ENCODE results near the gene ZNF691.

Gene ZNF691

GRCh38 chr1:42880384-42880783 lies 34.0 kb downstream of the ZNF691 start:
- Histone ChIP-seq H3K9ac (ENCODE audit: low read depth, low read length, poor library complexity, severe bottlenecking) (no peak overlapping the region), H3K9me2 (replicated peaks; ENCODE audit: low read depth, low read length) (no peaks in the 10 kb centered on the region), H4K20me1 (ENCODE audit: insufficient read depth, low read length, poor library complexity, severe bottlenecking) (no peaks in the 10 kb centered on the region), H3K4me2 (ENCODE audit: low read depth, low read length, poor library complexity, severe bottlenecking) (no peak overlapping the region), H2AFZ (ENCODE audit: low read length) (no peak overlapping the region), H3K4me3 (ENCODE audit: low read length, poor library complexity, severe bottlenecking) (no peak overlapping the region), H3K27me3 (ENCODE audit: insufficient read depth, low read length, poor library complexity, severe bottlenecking) (no peaks in the 10 kb centered on the region), H3F3A (ENCODE audit: low read depth) (no peaks in the 10 kb centered on the region), H3K36me3 (ENCODE audit: insufficient read depth, low read length) (no peaks in the 10 kb centered on the region), H3K4me1 (ENCODE audit: insufficient read depth, low read length, poor library complexity, severe bottlenecking) (no peaks in the 10 kb centered on the region), H3K79me2 (ENCODE audit: insufficient read depth, low read length) (no peaks in the 10 kb centered on the region), H3K9me3 (ENCODE audit: insufficient read depth, low read depth, low read length) (peaks cover 6% of the 10 kb centered on the region; the same call in 1 of the 2 replicates)
- no peak for TF ChIP-seq EZH2phosphoT487 (IDR thresholded peaks at IDR 0.05; ENCODE audit: borderline replicate concordance)
- TF ChIP-seq, protein P1, sequence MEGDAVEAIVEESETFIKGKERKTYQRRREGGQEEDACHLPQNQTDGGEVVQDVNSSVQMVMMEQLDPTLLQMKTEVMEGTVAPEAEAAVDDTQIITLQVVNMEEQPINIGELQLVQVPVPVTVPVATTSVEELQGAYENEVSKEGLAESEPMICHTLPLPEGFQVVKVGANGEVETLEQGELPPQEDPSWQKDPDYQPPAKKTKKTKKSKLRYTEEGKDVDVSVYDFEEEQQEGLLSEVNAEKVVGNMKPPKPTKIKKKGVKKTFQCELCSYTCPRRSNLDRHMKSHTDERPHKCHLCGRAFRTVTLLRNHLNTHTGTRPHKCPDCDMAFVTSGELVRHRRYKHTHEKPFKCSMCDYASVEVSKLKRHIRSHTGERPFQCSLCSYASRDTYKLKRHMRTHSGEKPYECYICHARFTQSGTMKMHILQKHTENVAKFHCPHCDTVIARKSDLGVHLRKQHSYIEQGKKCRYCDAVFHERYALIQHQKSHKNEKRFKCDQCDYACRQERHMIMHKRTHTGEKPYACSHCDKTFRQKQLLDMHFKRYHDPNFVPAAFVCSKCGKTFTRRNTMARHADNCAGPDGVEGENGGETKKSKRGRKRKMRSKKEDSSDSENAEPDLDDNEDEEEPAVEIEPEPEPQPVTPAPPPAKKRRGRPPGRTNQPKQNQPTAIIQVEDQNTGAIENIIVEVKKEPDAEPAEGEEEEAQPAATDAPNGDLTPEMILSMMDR (conservative IDR thresholded peaks at IDR 0.05; ENCODE audit: low read length) = no peak

GRCh38 chr1:42886046-42886739 lies 39.8 kb downstream of the ZNF691 start:
- H3K4me2 ChIP-seq (ENCODE audit: low read depth, low read length, poor library complexity, severe bottlenecking) = no peak overlapping the region
- H3K9ac ChIP-seq (ENCODE audit: low read depth, low read length, poor library complexity, severe bottlenecking) = no peak overlapping the region
- H3K4me1 ChIP-seq (ENCODE audit: insufficient read depth, low read length, poor library complexity, severe bottlenecking) = no peaks in the 10 kb centered on the region
- H3F3A ChIP-seq (ENCODE audit: low read depth) = no peaks in the 10 kb centered on the region
- H3K9me2 ChIP-seq (replicated peaks; ENCODE audit: low read depth, low read length) = no peaks in the 10 kb centered on the region
- H3K9me3 ChIP-seq (ENCODE audit: insufficient read depth, low read depth, low read length) = no peaks in the 10 kb centered on the region
- H3K79me2 ChIP-seq (ENCODE audit: insufficient read depth, low read length) = no peaks in the 10 kb centered on the region
- no peaks in the 10 kb centered on the region for H3K36me3 ChIP-seq (ENCODE audit: insufficient read depth, low read length)
- TF ChIP-seq EZH2phosphoT487 (IDR thresholded peaks at IDR 0.05; ENCODE audit: borderline replicate concordance) = no peak
- TF ChIP-seq, protein P1 (conservative IDR thresholded peaks at IDR 0.05; ENCODE audit: low read length) = no peak
- H3K4me3 ChIP-seq (ENCODE audit: low read length, poor library complexity, severe bottlenecking) = no peak overlapping the region
- no peaks in the 10 kb centered on the region for H3K27me3 ChIP-seq (ENCODE audit: insufficient read depth, low read length, poor library complexity, severe bottlenecking)
- H4K20me1 ChIP-seq (ENCODE audit: insufficient read depth, low read length, poor library complexity, severe bottlenecking) = no peaks in the 10 kb centered on the region
- no peak overlapping the region for H2AFZ ChIP-seq (ENCODE audit: low read length)

- Histone ChIP-seq H3K4me3 (ENCODE audit: low read length, poor library complexity, severe bottlenecking) (no peak overlapping the region), H3K27me3 (ENCODE audit: insufficient read depth, low read length, poor library complexity, severe bottlenecking) (no peaks in the 10 kb centered on the region), H3K4me2 (ENCODE audit: low read depth, low read length, poor library complexity, severe bottlenecking) (no peak overlapping the region), H3K36me3 (ENCODE audit: insufficient read depth, low read length) (no peaks in the 10 kb centered on the region), H3K79me2 (ENCODE audit: insufficient read depth, low read length) (no peaks in the 10 kb centered on the region), H4K20me1 (ENCODE audit: insufficient read depth, low read length, poor library complexity, severe bottlenecking) (no peaks in the 10 kb centered on the region), H3K9me2 (replicated peaks; ENCODE audit: low read depth, low read length) (no peaks in the 10 kb centered on the region), H3F3A (ENCODE audit: low read depth) (no peaks in the 10 kb centered on the region), H3K4me1 (ENCODE audit: insufficient read depth, low read length, poor library complexity, severe bottlenecking) (no peaks in the 10 kb centered on the region), H2AFZ (ENCODE audit: low read length) (no peak overlapping the region), H3K9ac (ENCODE audit: low read depth, low read length, poor library complexity, severe bottlenecking) (no peak overlapping the region), H3K9me3 (ENCODE audit: insufficient read depth, low read depth, low read length) (no peaks in the 10 kb centered on the region)
- TF ChIP-seq, protein P1 (conservative IDR thresholded peaks at IDR 0.05; ENCODE audit: low read length) = no peak
- TF ChIP-seq EZH2phosphoT487 (IDR thresholded peaks at IDR 0.05; ENCODE audit: borderline replicate concordance) = no peak
These were observed 40.4 kb downstream of the ZNF691 start for GRCh38 chr1:42886800-42887199.
